ENCODE data around the gene OSGIN1. TPM values are rescaled to one million over a fixed set of nuclear protein-coding genes. Genes with fewer than 3 reads are reported as not detected.
"Not testable (repeated sequence)": the region's sequence is repeated elsewhere in the genome, so short reads cannot be mapped to it uniquely, and the experiment has no call there.

Gene OSGIN1
- total RNA-seq, 1 donor from 2014 or later: 9.8 TPM

GRCh38 chr16:83949724-83950001 is 3.4 kb upstream of the OSGIN1 start:
- no peak for ATAC-seq
- intact Hi-C loops (cut with DNase I): no loop called here

GRCh38 chr16:83950862-83951399 is 2.1 kb upstream of the OSGIN1 start:
- H3K27ac ChIP-seq; H3K36me3 ChIP-seq; DNase-seq; intact Hi-C loops (cut with DNase I); H3K9me3 ChIP-seq; H3K4me3 ChIP-seq; ATAC-seq; H3K27me3 ChIP-seq (ENCODE audit: low read depth): not testable (repeated sequence)
- H3K4me1 ChIP-seq: peaks cover 28% of the 10 kb centered on the region

More at GRCh38 chr16:83949724-83950001, 3.4 kb upstream of the OSGIN1 start:
- TF ChIP-seq CTCF (IDR thresholded peaks at IDR 0.05): no peak
- DNase-seq: no peak
- no peaks in the 10 kb centered on the region for H3K27me3 ChIP-seq (ENCODE audit: low read depth)
- H3K4me3 ChIP-seq: no peak overlapping the region
- H3K27ac ChIP-seq: no peak overlapping the region
- peaks cover 25% of the 10 kb centered on the region for H3K4me1 ChIP-seq
- H3K9me3 ChIP-seq: no peaks in the 10 kb centered on the region
- H3K36me3 ChIP-seq: no peaks in the 10 kb centered on the region

GRCh38 chr16:83951544-83951943 is 1.5 kb upstream of the OSGIN1 start:
- no peak overlapping the region for H3K4me3 ChIP-seq
- intact Hi-C loops (cut with DNase I): no loop called here
- no peaks in the 10 kb centered on the region for H3K27me3 ChIP-seq (ENCODE audit: low read depth)
- H3K27ac ChIP-seq: no peak overlapping the region
- H3K9me3 ChIP-seq: no peaks in the 10 kb centered on the region
- H3K4me1 ChIP-seq: peaks cover 28% of the 10 kb centered on the region
- no peak for TF ChIP-seq CTCF (IDR thresholded peaks at IDR 0.05)
- ATAC-seq (no peak), DNase-seq (peak; percentile 34)
- no peaks in the 10 kb centered on the region for H3K36me3 ChIP-seq

- DNase-seq (no peak), ATAC-seq (peak; percentile 5 to 39)
- Histone ChIP-seq H3K4me1 (peaks cover 28% of the 10 kb centered on the region), H3K27ac (peak overlapping the region; percentile 92), H3K36me3 (no peaks in the 10 kb centered on the region), H3K27me3 (ENCODE audit: low read depth) (no peaks in the 10 kb centered on the region), H3K4me3 (peak overlapping the region; percentile 69), H3K9me3 (no peaks in the 10 kb centered on the region)
- intact Hi-C loops (cut with DNase I): no loop called here
- TF ChIP-seq CTCF (IDR thresholded peaks at IDR 0.05): no peak
These were observed 477 bp upstream of the OSGIN1 start for GRCh38 chr16:83952587-83952939.

- intact Hi-C loops (cut with DNase I): no loop called here
- peak overlapping the region; percentile 92 for H3K27ac ChIP-seq
- no peak for DNase-seq
These were observed 946 bp downstream of the OSGIN1 start for GRCh38 chr16:83953796-83954576.

More at GRCh38 chr16:83953796-83954576, 946 bp downstream of the OSGIN1 start:
- Histone ChIP-seq H3K27me3 (ENCODE audit: low read depth) (no peaks in the 10 kb centered on the region), H3K4me1 (peaks cover 28% of the 10 kb centered on the region), H3K36me3 (peaks cover 6% of the 10 kb centered on the region), H3K9me3 (no peaks in the 10 kb centered on the region), H3K4me3 (peak overlapping the region; percentile 69)
- ATAC-seq: peak; percentile 34 to 63
- peak; percentile 22 for TF ChIP-seq CTCF (IDR thresholded peaks at IDR 0.05)

All from lower lobe of right lung (tissue), 2 donors.